SK-N-MC (cell line): ENCODE results near the gene ZBTB7A.

Experiments
- EZH2 ChIP-seq: fragments of 200-600 bp; sonication (generic); IDR thresholded peaks from one replicate; pipeline ENCODE4 v1.6.1; 2017; ENCODE audit warnings: antibody characterized with exemption
- POLR2AphosphoS5 ChIP-seq: IDR thresholded peaks from 2 replicates; pipeline ENCODE4 v1.6.1; 2012; ENCODE audit warnings: mild to moderate bottlenecking, low read depth, low read length, borderline replicate concordance

DNA sequence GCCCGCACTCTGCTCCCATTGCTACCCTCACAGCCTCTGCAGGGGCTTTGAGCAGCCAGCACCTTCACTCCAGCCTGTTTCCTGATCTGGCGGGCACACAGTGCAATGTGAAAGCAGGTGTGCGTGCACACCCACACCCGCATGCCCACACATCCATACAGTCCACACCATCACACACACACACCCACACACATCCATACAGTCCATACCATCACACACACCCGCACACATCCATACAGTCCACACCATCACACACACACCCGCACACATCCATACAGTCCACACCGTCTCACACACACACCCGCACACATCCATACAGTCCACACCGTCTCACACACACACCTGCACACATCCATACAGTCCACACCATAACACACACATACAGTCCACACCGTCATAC is 31.1 kb downstream of the ZBTB7A start:
- TF ChIP-seq EZH2 (no peak), POLR2AphosphoS5 (no peak; the same call in 1 of the 2 replicates)
